GM19193 (cell line): Measurements from ENCODE around the gene ASMTL.

Experiments used
- POLR2A ChIP-seq: IDR thresholded peaks from 4 replicates; pipeline ENCODE4 v1.6.1; 2011; ENCODE audit not compliant: insufficient read depth, insufficient read length; ENCODE audit errors: extremely low read depth

Gene ASMTL, protein sequence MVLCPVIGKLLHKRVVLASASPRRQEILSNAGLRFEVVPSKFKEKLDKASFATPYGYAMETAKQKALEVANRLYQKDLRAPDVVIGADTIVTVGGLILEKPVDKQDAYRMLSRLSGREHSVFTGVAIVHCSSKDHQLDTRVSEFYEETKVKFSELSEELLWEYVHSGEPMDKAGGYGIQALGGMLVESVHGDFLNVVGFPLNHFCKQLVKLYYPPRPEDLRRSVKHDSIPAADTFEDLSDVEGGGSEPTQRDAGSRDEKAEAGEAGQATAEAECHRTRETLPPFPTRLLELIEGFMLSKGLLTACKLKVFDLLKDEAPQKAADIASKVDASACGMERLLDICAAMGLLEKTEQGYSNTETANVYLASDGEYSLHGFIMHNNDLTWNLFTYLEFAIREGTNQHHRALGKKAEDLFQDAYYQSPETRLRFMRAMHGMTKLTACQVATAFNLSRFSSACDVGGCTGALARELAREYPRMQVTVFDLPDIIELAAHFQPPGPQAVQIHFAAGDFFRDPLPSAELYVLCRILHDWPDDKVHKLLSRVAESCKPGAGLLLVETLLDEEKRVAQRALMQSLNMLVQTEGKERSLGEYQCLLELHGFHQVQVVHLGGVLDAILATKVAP

DNA sequence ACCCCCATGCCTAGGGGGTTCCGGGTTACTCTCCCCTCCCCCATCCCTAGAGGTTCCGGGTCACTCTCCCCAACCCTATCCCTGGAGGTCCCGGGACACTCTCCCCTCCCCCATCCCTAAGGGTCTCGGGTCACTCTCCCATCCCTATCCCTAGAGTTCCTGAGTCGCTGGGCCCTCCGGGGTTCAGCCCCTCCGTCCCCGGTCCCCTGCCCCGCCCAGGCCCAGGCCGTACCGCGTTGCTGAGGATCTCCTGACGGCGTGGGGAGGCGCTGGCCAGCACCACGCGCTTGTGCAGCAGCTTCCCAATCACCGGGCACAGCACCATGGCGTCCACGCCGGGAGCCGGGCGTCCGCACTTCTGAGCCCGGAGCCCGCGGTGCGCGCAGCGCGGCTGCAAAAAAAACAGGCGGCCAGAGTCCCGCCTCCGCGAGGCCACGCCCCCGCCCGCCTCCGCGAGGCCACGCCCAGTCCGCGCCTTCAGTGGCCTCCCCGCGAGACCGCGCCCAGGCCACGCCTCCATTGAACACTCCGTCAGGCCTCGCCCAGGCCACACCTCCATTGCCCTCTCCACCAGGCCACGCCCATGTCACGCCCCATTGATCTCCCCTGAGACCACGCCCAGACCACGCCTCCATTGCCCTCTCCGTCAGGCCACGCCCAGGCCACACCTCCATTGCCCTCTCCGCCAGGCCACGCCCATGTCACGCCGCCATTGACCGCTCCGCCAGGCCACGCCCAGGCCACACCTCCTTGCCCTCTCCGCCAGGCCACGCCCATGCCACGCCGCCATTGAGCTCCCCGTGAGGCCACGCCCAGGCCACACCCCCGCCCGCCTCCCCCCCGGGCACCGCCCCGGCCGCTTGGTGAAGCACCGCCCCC lies at the start of gene ASMTL:
ASMTL (minus strand) TSS at position 394 of the 879 bp plus-strand sequence; CDS start at position 325, 69 bp downstream.
- TF ChIP-seq POLR2A: peak; percentile 97

DNA sequence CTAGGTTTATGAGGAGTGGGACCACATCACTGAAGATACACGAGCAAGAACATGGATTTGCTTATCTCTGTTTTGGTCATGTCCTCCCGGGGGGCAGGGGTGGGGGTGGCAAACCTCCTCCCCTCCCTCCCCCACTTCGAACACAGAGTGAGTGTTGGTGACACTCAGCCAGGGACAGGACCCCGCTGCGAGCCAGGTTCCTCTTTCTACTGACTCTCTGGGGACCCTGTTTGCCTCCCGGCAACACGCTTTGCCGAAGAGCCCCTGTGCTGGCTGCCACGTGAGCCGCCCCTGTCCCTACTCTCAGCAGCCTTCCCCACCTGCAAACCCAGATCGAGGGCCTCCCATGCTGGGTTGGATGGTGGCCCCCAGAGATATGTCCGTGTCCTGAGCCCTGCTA lies 49.5 kb upstream of the ASMTL start:
- no peak for TF ChIP-seq POLR2A

DNA sequence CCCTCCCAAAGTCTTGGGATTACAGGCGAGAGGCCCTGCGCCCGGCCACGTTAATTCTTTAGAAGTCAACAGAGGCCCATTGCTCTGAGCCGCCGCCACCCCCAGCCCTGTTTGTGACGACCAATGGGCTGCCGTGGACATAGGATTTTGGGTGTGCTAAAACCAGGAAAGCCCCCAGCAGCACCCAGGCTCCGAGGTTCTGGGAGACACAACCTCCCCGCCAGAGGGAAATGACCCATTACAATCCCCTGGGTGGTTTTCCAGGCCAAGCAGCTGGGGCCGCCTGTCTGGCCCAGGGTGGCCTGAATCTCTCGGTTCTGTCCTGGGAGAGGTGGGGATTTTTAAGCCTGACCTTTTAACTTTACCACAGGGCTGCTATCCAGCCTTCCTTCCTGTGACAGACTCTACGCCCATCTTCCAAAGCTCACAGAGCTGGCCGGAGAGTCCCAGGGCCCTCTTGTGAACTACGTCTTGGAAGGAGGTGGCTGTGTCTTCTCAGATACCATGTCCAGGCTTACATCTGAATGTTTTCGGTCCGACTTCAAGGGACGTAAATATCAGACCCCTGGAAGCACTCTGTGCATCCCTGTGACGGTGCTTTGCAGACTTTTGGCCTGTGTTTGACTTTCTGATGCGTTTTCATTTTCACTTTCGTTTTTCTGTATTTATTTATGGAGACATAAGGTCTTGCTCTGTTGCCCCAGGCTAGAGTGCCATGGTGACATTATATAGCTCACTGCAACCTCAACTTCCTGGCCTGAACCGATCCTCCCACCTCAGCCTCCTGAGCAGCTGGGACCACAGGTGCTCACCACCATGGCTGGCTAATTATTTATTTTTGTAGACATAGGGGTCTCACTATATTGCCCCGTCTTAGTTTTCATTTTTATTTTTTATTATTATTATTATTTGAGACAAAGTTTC lies 48.3 kb upstream of the ASMTL start:
- TF ChIP-seq POLR2A: peak; percentile 20

DNA sequence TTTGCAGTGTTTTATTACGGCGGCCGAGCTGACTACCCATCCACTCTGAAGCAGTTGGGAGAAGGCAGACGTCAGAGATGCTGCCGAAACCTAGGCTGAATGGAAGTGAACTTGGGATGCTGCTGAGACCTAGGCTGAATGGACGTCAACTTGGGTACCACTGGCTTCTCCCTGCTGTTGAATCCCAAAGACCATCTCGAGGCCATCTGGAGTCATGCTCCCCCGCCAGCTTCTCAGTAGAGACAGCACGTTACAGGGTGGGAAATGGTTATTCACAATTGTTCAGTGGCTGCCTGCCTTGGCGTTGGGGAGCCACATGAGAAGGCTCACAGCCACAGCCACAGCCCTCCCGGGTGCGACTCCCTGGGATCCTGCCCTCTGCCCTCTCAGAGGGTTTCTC lies 43.4 kb upstream of the ASMTL start:
- no peak for TF ChIP-seq POLR2A

DNA sequence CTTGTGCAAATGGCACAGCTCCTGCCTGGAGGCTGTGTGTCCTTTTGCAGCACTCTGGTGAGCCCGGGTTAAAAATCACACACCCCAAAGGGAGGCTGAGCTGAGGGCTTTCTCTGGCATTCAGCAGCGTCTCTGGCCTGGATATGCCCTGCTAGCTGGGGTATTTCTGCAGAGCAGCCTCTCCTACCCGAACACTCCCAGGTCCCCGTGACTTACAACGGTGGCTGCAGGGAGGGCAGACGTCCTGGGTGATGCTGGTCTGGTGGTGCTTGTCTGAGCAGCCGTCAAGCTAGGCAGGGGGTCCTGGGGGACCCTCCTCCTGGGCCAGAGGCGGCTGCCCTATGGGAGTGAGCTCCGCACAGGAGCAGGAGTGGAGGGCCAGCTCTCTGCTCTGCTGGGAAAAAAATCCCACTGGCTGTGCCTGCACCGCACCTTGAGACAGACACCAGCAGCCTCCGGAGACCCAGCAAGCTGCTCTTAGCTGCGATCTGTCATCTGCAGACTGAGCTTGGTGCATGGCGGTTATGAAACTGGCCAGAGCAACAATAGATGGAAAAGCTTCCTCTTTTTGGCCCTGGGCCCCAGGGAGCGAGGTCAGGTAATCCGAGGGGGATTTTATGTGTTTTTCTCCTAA lies 41.3 kb upstream of the ASMTL start:
- peak; percentile 62 for TF ChIP-seq POLR2A

DNA sequence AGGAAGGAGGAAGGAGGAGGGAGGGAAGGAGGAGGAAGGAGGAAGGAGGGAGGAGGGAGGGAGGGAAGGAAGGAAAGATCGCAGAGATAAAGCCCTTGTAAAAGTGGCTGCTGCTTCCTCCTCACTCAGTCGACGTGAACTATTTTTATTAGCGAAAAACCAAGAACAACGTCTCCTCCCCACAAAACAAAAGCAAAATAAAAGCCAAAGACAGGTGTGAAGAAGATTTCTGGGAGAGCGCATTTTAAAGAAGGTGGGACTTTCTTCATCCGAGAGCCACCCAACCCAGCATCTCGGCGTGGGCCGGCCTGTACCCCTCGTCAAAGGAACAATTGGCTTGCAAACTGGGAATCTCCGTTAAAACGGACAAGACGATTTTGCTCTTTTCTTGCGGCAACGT lies 40.7 kb upstream of the ASMTL start:
- TF ChIP-seq POLR2A: no peak

DNA sequence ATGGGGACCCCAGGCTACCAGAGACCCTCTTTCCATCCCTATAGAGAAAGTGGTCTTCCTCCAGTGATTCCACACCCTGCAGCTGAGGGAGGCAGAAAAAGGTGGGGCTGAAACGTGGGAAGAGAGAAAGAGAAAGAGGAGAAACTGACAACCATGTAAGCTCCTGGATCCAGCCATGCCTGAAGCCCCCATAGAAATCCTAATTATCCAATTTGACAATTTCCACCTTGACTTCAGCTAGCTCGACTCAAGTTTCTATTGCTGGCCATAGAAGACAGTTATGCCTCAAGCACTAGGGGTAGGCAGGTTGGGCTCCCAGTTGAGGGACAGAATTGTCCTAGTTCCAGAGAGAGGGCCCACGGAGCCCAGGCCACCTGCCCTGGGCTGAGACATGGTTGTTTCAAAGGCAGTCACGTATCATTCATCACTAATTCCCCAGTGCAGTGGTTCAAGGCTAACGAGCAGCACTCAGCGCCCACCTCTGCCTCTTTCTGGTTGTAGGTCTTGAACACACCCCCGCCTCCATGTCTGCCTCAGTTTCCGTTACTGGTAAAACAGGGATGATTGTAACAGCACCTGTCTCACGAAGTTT lies 39.8 kb upstream of the ASMTL start:
- TF ChIP-seq POLR2A: no peak

DNA sequence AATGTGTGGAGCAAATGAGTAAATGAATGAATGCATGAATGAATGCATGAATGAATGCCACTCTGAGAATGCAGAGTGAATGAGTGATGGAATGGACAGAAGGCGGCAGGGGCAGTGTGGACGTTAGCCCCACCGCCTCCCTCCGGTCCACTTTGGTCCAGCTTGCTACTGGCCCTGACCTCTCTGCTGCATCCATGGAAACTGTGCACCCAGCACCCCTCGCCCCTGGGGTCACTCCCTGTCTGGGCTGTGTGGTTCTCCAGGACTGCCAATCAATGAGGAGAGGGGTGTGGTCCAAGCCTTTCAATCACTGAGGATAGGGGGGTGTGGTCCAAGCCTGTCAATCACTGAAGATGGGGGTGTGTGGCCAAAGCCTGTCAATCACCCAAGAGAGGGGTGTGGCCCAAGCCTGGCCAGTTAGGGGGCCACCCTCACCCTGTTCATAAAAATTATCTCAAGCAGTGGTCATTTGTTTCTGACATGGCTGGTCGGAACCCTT lies 39.2 kb upstream of the ASMTL start:
- TF ChIP-seq POLR2A: peak; percentile 31

DNA sequence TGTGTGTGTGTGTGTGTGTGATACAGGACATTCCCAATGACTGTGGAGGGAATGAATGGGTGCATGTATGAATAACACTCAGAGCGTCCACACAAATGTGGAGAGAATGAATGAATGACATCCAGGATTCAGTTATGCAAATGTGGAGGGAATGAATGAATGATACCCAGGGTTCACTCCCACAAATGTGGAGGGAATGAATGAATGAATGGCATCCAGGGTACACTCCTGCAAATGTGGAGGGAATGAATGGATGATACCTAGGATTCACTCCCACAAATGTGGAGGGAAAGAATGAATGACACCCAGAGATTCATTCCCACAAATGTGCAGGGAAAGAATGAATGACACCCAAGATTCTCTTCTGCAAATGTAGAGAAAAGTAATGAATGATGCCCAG lies 36.0 kb upstream of the ASMTL start:
- TF ChIP-seq POLR2A: no peak

DNA sequence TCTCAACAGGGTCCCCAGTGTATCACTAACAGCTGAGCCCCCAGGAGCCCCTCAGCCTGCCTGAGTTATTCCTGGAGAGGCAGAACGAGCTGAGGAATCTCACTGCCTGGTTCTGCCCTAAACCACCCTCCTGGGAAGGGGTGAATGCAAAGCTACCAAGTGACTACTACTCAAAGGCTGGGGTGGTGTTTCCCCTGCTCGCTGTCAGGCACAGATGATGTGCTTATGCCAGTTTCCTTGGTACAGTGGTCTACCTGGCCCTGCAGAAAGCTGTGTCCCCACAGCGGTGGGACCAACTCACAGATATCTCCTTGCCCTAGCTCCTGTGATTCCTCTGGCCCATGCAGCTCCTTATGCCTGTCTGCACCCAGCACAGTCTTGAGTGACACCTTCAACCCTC lies 35.4 kb upstream of the ASMTL start:
- TF ChIP-seq POLR2A: no peak

DNA sequence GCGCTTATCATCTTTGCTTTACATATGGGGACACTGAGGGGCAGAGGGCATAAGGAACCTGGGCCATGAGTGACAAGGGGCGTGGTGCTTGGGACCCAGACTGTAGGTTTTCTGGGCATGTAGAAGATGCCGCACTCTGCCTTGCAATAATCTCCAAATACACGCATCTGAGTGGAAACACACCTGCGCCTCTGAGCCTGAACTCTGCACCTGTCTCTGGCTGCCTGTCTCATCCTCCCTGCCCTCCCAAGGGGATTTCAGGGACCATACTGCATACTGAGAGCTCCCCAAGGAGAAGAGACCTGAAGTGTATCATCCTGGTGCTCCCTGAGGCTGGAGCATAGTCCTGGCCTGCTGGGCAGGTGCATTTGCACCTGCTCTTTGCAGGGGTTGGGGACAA lies 34.7 kb upstream of the ASMTL start:
- TF ChIP-seq POLR2A: no peak

DNA sequence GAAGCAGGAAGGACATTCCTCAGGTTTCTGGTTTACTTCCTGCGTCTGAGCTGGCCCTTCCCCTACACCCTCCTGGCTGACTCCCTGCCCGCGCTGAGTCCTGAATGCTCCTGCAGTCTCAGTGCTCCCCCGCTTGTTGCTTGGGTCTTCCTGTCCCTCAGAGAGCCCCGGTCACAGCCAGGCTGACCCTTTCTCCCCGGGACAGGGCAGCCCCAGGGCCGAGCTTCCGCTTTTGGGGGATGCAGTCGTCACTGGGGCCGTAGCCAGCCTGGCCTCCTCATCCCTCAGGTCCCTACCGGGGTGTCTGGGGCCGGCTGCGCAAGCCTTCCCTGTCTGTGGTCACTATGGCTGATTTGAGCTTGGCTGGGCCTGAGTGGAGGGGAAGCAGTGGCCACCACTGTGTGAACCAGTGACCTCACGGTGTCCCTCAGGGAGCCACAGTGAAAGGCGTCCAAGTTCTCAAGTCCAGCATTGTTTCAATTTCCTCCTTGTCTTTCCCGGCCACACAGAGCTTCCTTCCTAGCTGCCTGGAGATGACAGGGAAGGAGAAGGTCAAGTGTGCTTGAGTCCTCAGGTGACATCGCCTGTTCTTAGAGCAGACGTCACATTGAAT lies 34.1 kb upstream of the ASMTL start:
- no peak for TF ChIP-seq POLR2A

DNA sequence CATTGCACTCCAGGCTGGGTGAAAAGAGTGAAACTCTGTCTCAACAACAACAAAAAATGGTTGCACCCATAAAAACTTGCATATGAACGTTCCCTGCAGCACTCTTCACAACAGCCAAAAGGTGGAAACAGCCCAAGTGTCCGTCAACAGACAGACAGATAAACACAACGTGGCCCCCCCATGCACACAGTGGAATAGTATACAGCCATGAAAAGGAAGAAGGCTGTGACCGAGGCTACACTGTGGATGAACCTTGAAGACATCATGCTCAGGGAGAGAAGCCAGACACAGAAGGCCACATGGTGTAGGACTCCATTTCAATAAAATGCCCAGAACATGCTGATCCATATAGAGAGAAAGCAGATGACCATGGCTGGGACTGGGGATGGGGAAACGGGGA lies 33.5 kb upstream of the ASMTL start:
- no peak for TF ChIP-seq POLR2A
